Retinal pigment epithelial cell (primary cell): ENCODE results near the gene NAV3.

Experiments
- DNase-seq: peaks from one replicate; pipeline ENCODE4 v3.0.0-alpha.2; 2010; ENCODE audit warnings: low read depth
- H3K4me3 ChIP-seq: 2 replicates; pipeline ENCODE4 v1.5.1; 2011; ENCODE audit warnings: mild to moderate bottlenecking, low read length, control low read depth, moderate library complexity
- CTCF ChIP-seq: conservative IDR thresholded peaks from 2 replicates; pipeline ENCODE4 v1.5.1; 2011; ENCODE audit warnings: low read depth, low read length, control low read depth, inconsistent platforms

Gene NAV3

GRCh38 chr12:77938301-77938700, 107.6 kb downstream of the NAV3 start:
- no peak overlapping the region for H3K4me3 ChIP-seq
- no peak for DNase-seq
- no peak for TF ChIP-seq CTCF

- TF ChIP-seq CTCF, result no peak
- DNase-seq, result no peak
- H3K4me3 ChIP-seq, result no peak overlapping the region
Measured at GRCh38 chr12:77940011-77940423, 109.3 kb downstream of the NAV3 start.

GRCh38 chr12:77940567-77940966, 109.9 kb downstream of the NAV3 start:
- no peak for TF ChIP-seq CTCF
- no peak overlapping the region for H3K4me3 ChIP-seq
- no peak for DNase-seq

- no peak for TF ChIP-seq CTCF
- DNase-seq, result no peak
- H3K4me3 ChIP-seq, result no peak overlapping the region
Measured at GRCh38 chr12:77941401-77941800, 110.7 kb downstream of the NAV3 start.

- no peak for DNase-seq
- no peak overlapping the region for H3K4me3 ChIP-seq
- no peak for TF ChIP-seq CTCF
Measured at GRCh38 chr12:77943466-77943865, 112.8 kb downstream of the NAV3 start.

GRCh38 chr12:77946541-77947061, 115.9 kb downstream of the NAV3 start:
- no peak for TF ChIP-seq CTCF
- H3K4me3 ChIP-seq, result no peak overlapping the region
- DNase-seq, result no peak

GRCh38 chr12:77947330-77947729, 116.6 kb downstream of the NAV3 start:
- no peak for TF ChIP-seq CTCF
- H3K4me3 ChIP-seq, result no peak overlapping the region
- DNase-seq, result no peak
